SJSA1 (cell line): Measurements from ENCODE around the gene SYNRG. TPM values are rescaled to one million over a fixed set of nuclear protein-coding genes. Genes with fewer than 3 reads are reported as not detected.
"Not testable (repeated sequence)": the region's sequence is repeated elsewhere in the genome, so short reads cannot be mapped to it uniquely, and the experiment has no call there.

Experiments used
- DNase-seq, 2 experiments: peaks; one replicate each; pipeline ENCODE4 v3.0.0-alpha.2; 2015 to 2020; ENCODE audit warnings: low spot score in 2 of 2, low read depth in 1 of 2
- H3K27ac ChIP-seq: fragments of 250-450 bp; sonication (Bioruptor Pico); 2 replicates; pipeline ENCODE4 v1.5.1; 2020; ENCODE audit warnings: mild to moderate bottlenecking, moderate library complexity
- H3K27me3 ChIP-seq: fragments of 250-450 bp; sonication (Bioruptor Pico); replicated peaks from 2 replicates; pipeline ENCODE4 v1.5.1; 2020; ENCODE audit warnings: mild to moderate bottlenecking, moderate library complexity
- H3K36me3 ChIP-seq: fragments of 250-450 bp; sonication (Bioruptor Pico); 2 replicates; pipeline ENCODE4 v1.5.1; 2020; ENCODE audit warnings: mild to moderate bottlenecking
- H3K4me1 ChIP-seq: fragments of 250-450 bp; sonication (Bioruptor Pico); replicated peaks from 2 replicates; pipeline ENCODE4 v1.6.1; 2021; ENCODE audit warnings: mild to moderate bottlenecking
- H3K4me3 ChIP-seq: fragments of 250-450 bp; sonication (Bioruptor Pico); 2 replicates; pipeline ENCODE4 v1.5.1; 2020; ENCODE audit warnings: mild to moderate bottlenecking
- H3K9me3 ChIP-seq: fragments of 250-450 bp; sonication (Bioruptor Pico); replicated peaks from 2 replicates; pipeline ENCODE4 v1.5.1; 2020; ENCODE audit warnings: mild to moderate bottlenecking
- total RNA-seq: library from RNA; depleted of rRNA; stranded (reverse); fragments of >200 nt; shearing (Covaris generic); gene quantifications from 2 replicates; pipeline ENCODE4 v1.2.3, GENCODE V29; 2014

Gene SYNRG
- total RNA-seq, 1 experiment from 2014 or later = 7.1 TPM

DNA sequence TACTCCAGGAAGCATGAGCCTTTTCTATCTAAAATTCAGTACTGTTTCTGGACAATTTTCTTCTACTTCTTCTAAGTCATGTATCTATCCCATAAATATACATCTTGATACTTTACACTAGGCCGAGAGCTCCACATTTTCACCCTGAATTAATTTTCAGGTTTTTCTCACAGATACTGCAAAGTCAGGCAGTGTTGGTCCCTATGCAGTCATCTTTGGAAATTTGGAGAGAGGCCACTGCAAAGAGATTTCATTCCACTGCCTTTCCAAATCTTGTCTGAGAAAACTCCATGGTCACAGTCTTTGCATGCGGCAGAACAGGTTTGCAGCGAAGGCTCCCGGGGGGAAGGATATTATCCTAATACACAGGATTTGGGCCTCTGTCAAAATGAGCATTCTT lies 91.3 kb downstream of the SYNRG start:
- Histone ChIP-seq H3K4me1 (peaks cover 50% of the 10 kb centered on the region), H3K36me3 (peaks cover 66% of the 10 kb centered on the region), H3K27ac (no peak overlapping the region), H3K27me3 (no peaks in the 10 kb centered on the region), H3K4me3 (no peak overlapping the region), H3K9me3 (no peaks in the 10 kb centered on the region)
- DNase-seq = no peak

- Histone ChIP-seq H3K27me3 (no peaks in the 10 kb centered on the region), H3K4me1 (peaks cover 50% of the 10 kb centered on the region), H3K27ac (peak overlapping the region; percentile 43), H3K9me3 (no peaks in the 10 kb centered on the region), H3K36me3 (peaks cover 73% of the 10 kb centered on the region), H3K4me3 (no peak overlapping the region)
- DNase-seq = peak in 1 of 2 experiments; percentile 70
These were observed 93.1 kb downstream of the SYNRG start for GRCh38 chr17:37516127-37516571.

GRCh38 chr17:37513711-37514110 lies 95.5 kb downstream of the SYNRG start:
- Histone ChIP-seq H3K27me3 (no peaks in the 10 kb centered on the region), H3K36me3 (peaks cover 61% of the 10 kb centered on the region), H3K4me3 (no peak overlapping the region)

DNA sequence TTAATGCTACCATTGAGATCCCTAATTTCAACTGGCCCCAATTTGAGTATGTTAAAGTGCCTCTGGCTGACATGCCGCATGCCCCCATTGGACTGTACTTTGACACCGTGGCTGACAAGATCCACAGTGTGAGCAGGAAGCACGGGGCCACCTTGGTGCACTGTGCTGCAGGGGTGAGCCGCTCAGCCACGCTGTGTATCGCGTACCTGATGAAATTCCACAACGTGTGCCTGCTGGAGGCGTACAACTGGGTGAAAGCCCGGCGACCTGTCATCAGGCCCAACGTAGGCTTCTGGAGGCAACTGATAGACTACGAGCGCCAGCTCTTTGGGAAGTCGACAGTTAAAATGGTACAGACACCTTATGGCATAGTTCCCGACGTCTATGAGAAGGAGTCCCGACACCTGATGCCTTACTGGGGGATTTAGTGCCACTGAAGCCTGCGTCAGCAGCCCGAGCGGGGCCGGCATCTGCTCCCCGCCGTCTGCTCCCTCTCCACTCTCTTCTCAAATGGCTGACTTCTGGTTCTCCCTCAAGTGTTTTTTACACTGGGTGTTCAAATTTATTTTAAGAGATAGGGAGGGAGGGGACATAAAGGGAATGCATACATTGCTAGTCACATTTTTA lies 96.7 kb downstream of the SYNRG start:
- no peaks in the 10 kb centered on the region for H3K27me3 ChIP-seq
- no peaks in the 10 kb centered on the region for H3K9me3 ChIP-seq
- H3K4me1 ChIP-seq = peaks cover 29% of the 10 kb centered on the region
- H3K4me3 ChIP-seq = no peak overlapping the region
- no peak for DNase-seq
- no peak overlapping the region for H3K27ac ChIP-seq
- H3K36me3 ChIP-seq = peaks cover 57% of the 10 kb centered on the region

More at GRCh38 chr17:37513711-37514110, 95.5 kb downstream of the SYNRG start:
- no peak for DNase-seq
- no peaks in the 10 kb centered on the region for H3K9me3 ChIP-seq
- H3K4me1 ChIP-seq = peaks cover 31% of the 10 kb centered on the region
- no peak overlapping the region for H3K27ac ChIP-seq

GRCh38 chr17:37511642-37512041 lies 97.6 kb downstream of the SYNRG start:
- not testable (repeated sequence) for H3K27ac ChIP-seq, H3K27me3 ChIP-seq, H3K9me3 ChIP-seq, DNase-seq, H3K4me3 ChIP-seq
- Histone ChIP-seq H3K4me1 (peaks cover 22% of the 10 kb centered on the region), H3K36me3 (peaks cover 57% of the 10 kb centered on the region)

DNA sequence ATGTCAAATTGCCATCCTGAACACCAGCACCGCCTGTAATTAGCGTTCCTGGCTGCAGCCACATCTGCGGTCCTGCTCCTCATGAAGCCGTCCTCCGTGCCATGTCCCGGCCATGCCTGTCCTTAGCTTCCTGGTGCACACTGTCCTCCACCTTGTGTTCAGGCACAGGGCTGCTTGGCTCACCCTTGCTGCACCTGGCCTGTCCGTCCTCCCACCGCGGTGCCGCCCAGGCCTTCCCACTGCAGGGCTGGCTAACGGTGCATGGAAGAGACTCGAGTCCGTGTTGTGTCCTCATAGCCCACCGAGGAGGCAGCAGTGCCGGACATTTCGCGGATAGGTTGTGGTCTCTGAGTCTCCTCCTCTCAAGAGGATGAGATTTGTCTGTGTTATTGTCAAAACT lies 99.2 kb downstream of the SYNRG start:
- no peaks in the 10 kb centered on the region for H3K9me3 ChIP-seq
- no peak overlapping the region for H3K4me3 ChIP-seq
- peaks cover 7% of the 10 kb centered on the region for H3K4me1 ChIP-seq
- H3K27me3 ChIP-seq = no peaks in the 10 kb centered on the region
- no peak overlapping the region for H3K27ac ChIP-seq
- peaks cover 53% of the 10 kb centered on the region for H3K36me3 ChIP-seq
- DNase-seq = no peak

GRCh38 chr17:37507111-37507510 lies 102.1 kb downstream of the SYNRG start:
- no peaks in the 10 kb centered on the region for H3K4me1 ChIP-seq
- no peaks in the 10 kb centered on the region for H3K9me3 ChIP-seq
- no peak overlapping the region for H3K4me3 ChIP-seq
- peaks cover 33% of the 10 kb centered on the region for H3K36me3 ChIP-seq
- no peaks in the 10 kb centered on the region for H3K27me3 ChIP-seq
- no peak for DNase-seq
- H3K27ac ChIP-seq = no peak overlapping the region

GRCh38 chr17:37506678-37507077 lies 102.5 kb downstream of the SYNRG start:
- H3K27ac ChIP-seq = no peak overlapping the region
- no peak overlapping the region for H3K4me3 ChIP-seq
- H3K36me3 ChIP-seq = peaks cover 31% of the 10 kb centered on the region
- no peaks in the 10 kb centered on the region for H3K4me1 ChIP-seq
- no peaks in the 10 kb centered on the region for H3K9me3 ChIP-seq
- H3K27me3 ChIP-seq = no peaks in the 10 kb centered on the region
- DNase-seq = no peak

GRCh38 chr17:37505333-37505732 lies 103.9 kb downstream of the SYNRG start:
- Histone ChIP-seq H3K9me3 (no peaks in the 10 kb centered on the region), H3K27ac (no peak overlapping the region), H3K4me1 (no peaks in the 10 kb centered on the region), H3K36me3 (peaks cover 28% of the 10 kb centered on the region), H3K27me3 (no peaks in the 10 kb centered on the region), H3K4me3 (no peak overlapping the region)
- DNase-seq = no peak

- Histone ChIP-seq H3K36me3 (peaks cover 36% of the 10 kb centered on the region), H3K27me3 (no peaks in the 10 kb centered on the region), H3K27ac (no peak overlapping the region), H3K9me3 (no peaks in the 10 kb centered on the region), H3K4me1 (no peaks in the 10 kb centered on the region), H3K4me3 (no peak overlapping the region)
- no peak for DNase-seq
These were observed 106.1 kb downstream of the SYNRG start for GRCh38 chr17:37503148-37503547.

- DNase-seq = no peak
These were observed 106.9 kb downstream of the SYNRG start for GRCh38 chr17:37502009-37502936.

GRCh38 chr17:37500378-37500777 lies 108.8 kb downstream of the SYNRG start:
- Histone ChIP-seq H3K9me3 (no peaks in the 10 kb centered on the region), H3K4me3 (no peak overlapping the region), H3K27ac (no peak overlapping the region), H3K27me3 (no peaks in the 10 kb centered on the region), H3K4me1 (no peaks in the 10 kb centered on the region), H3K36me3 (peaks cover 18% of the 10 kb centered on the region)
- no peak for DNase-seq

More at GRCh38 chr17:37502009-37502936, 106.9 kb downstream of the SYNRG start:
- H3K9me3 ChIP-seq = no peaks in the 10 kb centered on the region
- H3K36me3 ChIP-seq = peaks cover 27% of the 10 kb centered on the region
- H3K4me1 ChIP-seq = no peaks in the 10 kb centered on the region
- no peak overlapping the region for H3K27ac ChIP-seq
- H3K4me3 ChIP-seq = no peak overlapping the region
- no peaks in the 10 kb centered on the region for H3K27me3 ChIP-seq

DNA sequence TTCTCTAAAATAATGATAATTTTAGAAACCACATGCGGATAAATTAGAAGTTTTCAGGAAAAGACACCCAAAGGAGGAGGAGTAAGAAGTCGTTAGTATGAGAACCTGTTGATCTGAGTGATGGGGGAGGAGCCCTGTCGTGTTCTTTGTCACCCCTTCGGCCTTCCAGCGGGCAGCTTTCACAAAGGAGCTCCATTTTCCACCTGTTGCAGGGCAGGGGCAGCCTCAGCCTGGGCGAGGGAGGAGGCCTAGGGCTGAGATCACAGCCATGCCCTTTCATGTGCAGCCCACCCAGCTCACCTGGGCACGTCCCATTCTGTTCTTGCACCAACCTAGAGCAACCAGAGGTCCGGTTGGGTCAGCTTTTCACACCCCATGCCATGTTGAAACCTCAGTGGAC lies 114.2 kb downstream of the SYNRG start:
- Histone ChIP-seq H3K9me3 (no peaks in the 10 kb centered on the region), H3K4me1 (peaks cover 49% of the 10 kb centered on the region), H3K4me3 (no peak overlapping the region), H3K27me3 (no peaks in the 10 kb centered on the region), H3K36me3 (peaks cover 24% of the 10 kb centered on the region), H3K27ac (no peak overlapping the region)
- DNase-seq = no peak

GRCh38 chr17:37494401-37494831 lies 114.8 kb downstream of the SYNRG start:
- Histone ChIP-seq H3K4me3 (no peak overlapping the region), H3K9me3 (no peaks in the 10 kb centered on the region), H3K36me3 (peaks cover 19% of the 10 kb centered on the region), H3K27me3 (no peaks in the 10 kb centered on the region), H3K4me1 (peaks cover 49% of the 10 kb centered on the region), H3K27ac (peak overlapping the region; percentile 69)
- no peak for DNase-seq
